Uterus (tissue), 2 donors: ENCODE results near the gene RPL37A.

ENCODE experiments used
- CTCF ChIP-seq, 4 experiments: fragments of 200-600 bp in 2 of 4; fragments of 450-650 bp in 2 of 4; sonication (generic) in 2 of 4; IDR thresholded peaks; one replicate each; pipeline ENCODE4 v1.5.1; 2016 to 2019; ENCODE audit warnings: antibody characterized with exemption in 4 of 4, mild to moderate bottlenecking in 2 of 4, moderate library complexity in 1 of 4
- POLR2A ChIP-seq, 2 donors: fragments of 450-650 bp; IDR thresholded peaks; one replicate each; pipeline ENCODE4 v1.6.1; 2016; ENCODE audit warnings: antibody characterized with exemption in 2 of 2, mild to moderate bottlenecking in 1 of 2, moderate library complexity in 1 of 2

- no peak for TF ChIP-seq CTCF (IDR thresholded peaks at IDR 0.05)
- no peak for TF ChIP-seq POLR2A (IDR thresholded peaks at IDR 0.05)
These were observed 8.8 kb downstream of the RPL37A start for GRCh38 chr2:216507220-216508160.
